ENCODE results near the gene RUSF1.
"Not testable (repeated sequence)": the region's sequence is repeated elsewhere in the genome, so short reads cannot be mapped to it uniquely, and the experiment has no call there.

The RUSF1 gene

DNA sequence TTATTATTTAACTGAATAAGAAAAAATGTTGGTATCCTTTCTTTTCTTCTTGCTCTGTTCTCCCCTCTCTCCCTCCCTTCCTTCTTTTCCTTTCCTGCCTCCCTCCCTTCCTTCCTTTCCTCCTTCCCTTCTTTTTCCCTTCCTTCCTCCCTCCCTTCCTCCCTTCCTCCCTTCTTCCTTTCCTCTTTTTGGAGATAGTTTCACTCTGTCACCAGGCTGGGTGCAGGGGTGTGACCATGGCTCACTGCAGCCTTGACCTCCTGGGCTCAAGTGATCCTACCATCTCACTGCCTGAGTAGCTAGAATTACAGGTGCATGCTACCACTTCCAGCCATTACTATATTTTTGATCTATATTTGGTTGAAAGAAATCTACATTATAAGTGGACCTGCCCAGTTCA is 5.7 kb upstream of the RUSF1 start:
- DNase-seq = no peak

DNA sequence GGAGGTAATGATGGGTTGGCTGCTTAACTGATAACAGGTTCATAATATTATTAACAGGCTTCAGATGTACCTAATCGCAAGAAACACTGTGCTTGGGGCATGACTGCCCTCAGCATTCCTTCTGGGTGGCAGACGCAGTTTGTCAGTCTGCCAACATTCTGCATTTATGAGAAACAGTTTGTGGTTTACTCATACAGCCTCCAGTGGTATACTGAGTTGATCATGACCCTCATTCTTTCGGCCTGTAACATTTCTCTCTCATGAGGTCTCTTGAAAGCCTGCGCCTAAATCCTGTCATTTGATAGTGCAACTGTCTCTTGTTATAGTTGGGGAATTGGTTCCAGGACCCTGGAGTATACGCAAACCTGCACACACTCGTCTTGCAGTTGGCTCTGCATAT is 4.9 kb upstream of the RUSF1 start:
- DNase-seq = no peak

DNA sequence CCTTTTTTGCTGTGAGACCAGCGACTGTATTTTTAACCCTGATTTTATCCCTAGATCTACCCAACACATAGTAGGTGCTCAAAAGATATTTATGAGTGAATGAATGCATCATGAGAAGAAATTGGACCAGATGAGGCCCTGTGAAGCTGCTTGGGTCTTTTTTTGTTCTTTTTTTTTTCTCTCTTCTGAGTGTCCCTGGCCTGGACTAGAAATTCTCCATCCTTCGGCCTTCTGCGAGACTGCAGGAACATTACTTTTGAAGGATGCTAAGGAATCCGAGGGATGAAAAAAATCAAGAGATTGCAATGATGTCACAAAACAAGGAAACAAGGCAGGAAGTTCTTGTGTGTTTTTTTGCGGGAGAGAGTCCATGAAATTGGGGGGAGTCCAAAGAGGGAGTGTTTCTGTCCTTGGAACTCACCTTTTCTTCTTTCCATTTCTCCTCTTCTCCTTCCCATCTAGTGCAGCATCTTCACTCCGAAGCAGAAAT is 560 bp upstream of the RUSF1 start:
- no peak for DNase-seq

DNA sequence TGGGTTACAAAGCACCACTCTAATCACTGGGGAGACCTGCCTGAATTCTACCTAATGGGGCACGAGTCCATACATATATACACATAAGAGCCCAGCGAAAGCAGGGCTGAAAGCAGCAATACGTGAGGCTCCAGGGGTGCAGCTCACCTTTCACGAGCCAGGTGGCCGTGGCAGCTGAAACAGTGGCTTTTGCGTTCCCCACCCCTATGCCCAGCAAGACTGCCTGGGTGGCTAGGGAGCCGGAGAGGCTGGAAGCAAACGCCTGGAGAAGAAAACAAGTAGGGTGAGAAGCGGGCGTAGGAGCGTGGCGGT is 618 bp downstream of the RUSF1 start:
- no peak for DNase-seq

DNA sequence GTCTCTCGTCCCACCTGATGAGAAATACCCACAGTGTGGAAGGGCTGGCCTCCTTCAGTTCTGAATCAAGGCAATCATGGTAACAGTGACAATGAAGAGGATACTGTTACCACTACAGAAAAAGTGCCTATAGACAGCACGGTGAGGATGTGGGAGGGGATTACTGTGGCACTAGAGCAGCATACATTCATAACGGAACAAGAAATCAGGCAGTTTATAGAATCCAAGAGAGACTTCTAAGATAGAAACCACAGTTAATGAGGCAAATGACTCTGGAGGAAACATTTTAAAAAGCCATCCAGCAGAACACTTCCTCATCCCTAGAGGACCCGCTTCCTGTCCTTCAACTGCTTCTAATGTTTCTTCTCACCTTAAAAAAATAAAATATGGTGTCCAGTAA is 2.7 kb downstream of the RUSF1 start:
- no peak for DNase-seq

DNA sequence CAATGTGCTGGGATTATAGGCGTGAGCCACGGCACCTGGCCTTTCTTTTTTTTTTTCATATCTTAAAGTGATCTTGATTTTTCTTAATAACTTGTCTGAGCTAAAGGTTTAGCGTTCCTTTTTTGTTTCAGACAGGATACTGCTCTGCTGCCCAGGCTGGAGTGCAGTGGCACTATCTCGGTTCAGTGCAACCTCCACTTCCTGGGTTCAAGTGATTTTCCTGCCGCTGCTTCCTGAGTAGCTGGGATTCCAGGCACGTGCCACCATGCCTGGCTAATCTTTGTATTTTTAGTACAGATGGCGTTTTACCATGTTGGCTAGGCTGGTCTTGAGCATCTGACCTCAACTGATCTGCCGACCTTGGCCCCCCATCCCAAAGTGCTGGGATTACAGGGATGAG is 4.0 kb downstream of the RUSF1 start:
- DNase-seq = no peak

DNA sequence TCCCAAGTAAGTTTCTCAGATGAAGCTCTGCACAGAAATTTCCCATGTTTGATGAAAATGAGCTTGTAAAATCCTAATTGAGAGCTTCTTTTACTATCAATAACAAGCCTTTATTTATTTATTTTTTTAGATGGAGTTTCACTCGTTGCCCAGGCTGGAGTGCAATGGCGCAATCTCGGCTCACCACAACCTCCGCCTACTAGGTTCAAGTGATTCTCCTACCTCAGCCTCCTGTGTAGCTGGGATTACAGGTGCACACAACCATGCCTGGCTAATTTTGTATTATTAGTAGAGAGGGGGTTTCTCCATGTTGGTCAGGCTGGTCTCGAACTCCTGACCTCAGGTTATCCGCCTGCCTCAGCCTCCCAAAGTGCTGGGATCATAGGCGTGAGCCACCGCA is 4.6 kb downstream of the RUSF1 start:
- DNase-seq = not testable (repeated sequence)

DNA sequence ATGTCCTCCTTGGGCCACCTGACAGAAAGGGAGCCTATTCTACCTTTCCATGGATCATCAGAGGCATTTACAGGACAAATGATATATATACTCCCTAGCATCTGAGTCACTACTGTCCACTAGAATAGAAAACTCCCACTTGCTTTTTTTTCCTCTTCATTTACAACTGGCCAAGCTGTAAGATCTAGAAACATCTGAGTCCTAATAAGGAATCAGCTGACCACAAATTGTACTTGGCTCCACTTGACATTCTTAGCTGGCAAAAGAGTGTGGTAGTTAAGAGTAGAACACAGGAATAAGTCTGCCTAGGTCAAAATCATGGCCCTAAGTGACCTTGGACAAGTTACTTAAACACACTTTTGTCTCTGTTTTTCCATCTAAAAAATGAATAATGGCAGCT is 5.2 kb downstream of the RUSF1 start:
- no peak for DNase-seq

DNA sequence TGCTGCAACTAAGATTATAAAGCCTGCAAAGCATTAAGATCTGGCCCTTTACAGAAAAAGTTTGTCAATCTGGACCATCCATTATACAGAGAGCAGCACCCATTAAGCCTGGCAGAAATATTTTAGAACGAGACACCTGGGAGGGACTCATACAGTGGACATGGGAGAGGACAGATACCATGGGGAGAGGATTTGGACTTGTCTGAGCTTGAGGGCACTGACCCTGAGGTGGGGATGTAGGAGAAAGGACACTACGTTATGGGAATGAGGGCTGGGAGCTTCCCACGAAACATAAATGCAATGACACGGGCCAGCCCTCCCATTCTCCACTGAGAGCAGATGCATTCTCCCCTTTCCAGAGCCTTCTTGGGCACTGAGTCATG is 6.2 kb downstream of the RUSF1 start:
- DNase-seq = no peak

DNA sequence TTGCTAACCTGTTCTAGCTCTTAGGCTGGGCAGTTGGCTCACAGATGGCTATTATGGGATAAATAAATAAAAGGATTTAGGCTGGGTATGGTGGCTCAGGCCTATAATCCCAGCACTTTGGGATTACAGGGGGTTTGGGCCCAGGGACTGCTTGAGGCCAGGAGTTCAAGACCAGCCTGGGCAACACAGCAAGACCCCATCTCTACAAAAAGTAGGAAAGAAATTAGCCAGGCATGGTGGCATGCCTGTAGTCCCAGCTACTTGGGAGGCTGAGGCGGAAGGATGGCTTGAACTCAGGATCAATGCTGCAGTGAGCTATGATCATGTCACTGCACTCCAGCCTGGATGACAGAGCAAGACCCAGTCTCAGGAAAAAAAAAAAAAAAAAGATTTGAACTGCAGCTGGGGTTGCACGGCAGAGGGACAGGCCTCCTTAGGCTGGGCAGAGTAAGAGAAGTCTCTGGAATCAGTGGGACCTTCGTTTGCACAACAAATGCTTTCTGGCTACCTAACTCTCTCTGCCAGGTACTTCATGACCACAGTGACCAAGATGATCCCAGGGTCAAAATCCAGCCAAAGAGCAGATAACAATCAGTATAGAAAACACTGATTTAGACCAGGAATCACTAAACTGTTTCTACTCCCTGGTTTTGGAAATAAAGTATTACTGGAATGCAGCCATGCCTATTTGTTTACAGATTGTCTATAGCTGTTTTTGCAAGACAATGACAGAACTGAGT is 6.8 kb downstream of the RUSF1 start:
- no peak for DNase-seq

DNA sequence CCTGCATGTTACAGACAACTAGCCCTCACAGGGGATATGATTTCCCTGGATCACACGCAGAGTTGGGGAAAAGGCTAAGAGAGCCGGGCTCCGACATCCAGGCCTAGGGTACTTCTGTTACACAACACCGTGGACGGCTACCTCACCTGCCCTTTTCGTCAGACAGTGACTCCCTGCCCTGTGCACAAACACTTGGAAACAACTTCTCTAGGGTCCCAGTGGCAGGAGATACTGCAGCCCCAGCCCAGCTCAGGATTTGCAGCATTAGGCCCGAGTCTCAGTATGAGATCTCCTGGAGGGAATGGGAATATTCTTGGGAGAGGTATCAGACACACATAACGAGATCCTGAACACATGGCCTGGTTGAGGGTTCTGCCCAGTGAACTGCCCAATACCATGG is 8.3 kb downstream of the RUSF1 start:
- DNase-seq = no peak

DNA sequence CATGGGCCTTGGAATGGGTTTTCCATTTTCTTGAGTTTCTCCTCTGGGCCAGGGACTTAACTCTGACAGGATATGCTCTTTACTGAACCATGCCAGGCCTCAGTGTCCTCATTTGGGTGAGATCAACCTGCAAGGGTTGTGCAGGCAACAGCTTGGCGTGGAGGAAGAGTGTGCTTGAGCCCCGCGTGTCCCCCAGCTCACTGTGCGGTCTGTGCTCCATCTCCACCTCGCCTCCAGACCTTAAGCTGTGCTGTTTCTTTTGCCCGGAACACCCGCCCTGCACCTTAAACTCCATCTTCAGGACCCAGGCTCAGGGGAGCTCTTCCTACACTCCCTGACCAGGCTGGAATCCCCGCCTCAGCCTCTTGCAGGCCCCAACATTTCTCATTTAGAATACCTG is 9.7 kb downstream of the RUSF1 start:
- no peak for DNase-seq

DNA sequence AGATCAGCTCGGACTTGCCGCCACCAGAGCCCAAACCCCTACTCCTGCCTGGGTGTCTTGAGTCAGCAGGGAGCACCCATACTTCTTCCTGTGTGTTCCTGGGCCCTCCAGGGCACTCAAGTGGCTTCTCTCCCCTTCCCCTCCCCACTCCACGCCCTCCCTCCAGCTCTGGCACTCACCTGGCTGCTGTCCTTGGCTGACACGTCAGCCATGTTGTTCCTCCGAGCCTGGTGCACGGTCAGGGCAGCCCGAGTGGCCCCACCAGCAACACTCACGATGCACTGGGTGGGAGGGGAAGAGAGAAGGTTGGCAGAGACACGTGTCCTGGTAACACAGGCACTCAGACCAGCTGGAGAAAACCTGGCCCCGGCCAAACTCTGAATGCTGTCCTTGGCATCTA is 11.5 kb downstream of the RUSF1 start:
- DNase-seq = no peak

DNA sequence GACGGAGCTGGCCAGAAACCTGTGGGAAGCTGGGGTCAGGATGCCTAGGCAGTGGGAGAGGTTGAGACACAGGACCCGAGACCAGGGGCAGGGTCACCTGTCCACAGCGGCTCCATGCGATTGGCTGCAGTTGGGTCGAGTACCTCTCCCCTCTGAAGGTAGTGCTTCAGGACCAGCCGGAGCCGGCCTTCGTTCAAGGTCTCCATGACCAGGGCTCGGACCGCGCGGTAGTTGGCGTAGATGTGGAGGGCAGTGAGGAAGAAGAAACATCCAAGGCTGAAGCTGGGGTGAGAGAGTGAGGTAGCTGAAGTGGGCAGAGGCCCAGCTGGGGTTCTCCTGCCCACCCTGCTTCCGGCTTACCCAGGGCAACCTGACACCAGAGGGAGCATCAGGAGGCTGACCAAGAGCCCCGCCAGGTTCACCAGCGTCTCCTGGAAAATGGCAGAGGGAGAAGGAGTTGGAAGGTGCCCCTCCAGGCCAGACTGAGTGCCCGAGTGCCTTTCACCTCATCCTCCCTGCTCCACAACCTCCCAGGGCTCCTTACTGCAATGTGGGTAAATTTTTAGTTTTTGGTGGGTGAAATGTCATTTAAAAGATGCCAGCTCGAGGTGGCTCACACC is 14.6 kb downstream of the RUSF1 start:
- no peak for DNase-seq

DNA sequence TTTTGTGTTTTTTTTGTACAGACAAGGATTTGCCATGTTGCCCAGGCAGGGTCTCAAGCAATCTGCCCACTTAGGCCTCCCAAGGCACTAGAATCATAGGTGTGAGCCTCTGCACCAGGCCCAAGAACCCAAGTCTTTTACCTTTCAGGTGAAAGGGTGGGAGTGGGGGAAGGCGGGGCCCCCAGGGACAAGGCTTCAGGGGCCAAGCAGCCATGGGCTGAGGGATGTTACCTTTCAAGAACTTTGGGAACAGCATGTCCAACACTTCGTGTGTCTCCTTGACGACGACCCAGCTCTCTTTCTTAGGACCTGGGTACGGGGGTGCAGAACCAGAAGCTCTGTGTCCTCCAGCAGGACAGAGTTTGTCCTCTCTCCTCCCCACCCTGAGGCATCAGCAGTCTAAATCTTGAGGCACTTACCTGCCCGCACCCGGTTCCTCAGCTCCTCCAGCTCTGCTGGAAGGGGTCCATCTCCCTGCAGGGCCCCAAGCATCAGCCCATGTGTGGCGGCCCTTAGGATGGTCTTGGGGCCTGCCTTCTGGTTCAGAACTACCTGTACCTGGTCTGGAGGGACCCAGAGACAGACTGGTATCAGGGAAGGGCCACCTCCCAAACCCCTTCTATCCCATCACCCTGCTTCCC is 16.3 kb downstream of the RUSF1 start:
- no peak for DNase-seq

DNA sequence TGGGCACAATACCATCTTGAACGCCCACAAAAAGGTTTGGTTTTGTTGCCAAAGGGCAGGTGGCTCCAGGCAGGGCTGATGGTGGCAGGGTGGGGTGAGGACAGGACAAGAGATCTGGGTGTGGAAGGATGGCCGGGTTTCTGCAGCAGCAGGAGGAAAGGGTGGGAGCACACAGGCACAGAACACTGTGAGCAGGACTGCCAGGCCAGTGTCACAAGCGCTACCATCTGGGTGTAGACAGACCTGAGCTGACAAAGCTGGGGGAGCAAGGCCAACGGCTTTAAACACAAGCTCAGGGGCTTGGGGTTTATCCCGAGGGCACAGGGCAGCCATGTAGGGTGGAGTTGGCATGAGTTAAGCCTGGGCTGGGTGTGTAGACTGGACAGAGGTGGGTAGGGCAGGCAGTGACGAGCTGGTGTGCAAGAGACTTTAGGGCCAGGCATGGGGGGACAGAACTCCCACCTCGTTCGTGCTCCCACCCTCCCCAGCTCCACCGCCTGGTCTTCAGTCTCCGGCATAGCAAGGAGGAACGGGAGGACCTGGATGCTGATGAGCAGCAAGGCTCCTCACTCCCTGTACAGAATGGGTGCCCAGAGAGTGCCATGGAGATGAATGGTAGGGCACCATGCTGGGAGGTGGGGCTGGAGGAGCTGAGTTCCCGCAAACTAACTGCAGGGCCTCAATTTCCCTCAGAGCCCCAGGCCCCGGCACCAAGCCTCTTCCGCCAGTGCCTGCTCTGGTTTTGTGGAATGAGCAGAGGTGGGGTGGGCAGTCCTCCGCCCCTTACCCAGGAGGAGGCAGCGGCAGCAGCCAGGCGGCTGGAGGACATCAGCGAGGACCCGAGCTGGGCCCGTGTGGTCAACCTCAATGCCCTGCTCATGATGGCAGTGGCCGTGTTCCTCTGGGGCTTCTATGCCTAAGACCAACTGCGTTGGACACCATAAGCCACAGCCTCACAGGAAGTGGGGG is 18.3 kb downstream of the RUSF1 start:
- no peak for DNase-seq

DNA sequence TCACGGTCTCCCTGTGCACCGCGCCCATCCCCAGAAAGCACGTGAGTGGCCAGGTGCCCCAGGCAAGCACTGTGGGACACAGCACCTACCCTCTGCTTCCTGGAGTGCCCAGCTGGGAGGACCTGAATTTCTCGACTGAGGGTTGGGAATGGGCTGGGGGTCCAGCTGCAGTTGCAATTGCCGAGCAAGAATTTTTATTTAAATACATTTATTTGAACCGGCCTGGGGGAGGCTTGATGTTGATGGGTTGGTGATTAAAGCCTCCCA is 19.0 kb downstream of the RUSF1 start:
- no peak for DNase-seq

DNA sequence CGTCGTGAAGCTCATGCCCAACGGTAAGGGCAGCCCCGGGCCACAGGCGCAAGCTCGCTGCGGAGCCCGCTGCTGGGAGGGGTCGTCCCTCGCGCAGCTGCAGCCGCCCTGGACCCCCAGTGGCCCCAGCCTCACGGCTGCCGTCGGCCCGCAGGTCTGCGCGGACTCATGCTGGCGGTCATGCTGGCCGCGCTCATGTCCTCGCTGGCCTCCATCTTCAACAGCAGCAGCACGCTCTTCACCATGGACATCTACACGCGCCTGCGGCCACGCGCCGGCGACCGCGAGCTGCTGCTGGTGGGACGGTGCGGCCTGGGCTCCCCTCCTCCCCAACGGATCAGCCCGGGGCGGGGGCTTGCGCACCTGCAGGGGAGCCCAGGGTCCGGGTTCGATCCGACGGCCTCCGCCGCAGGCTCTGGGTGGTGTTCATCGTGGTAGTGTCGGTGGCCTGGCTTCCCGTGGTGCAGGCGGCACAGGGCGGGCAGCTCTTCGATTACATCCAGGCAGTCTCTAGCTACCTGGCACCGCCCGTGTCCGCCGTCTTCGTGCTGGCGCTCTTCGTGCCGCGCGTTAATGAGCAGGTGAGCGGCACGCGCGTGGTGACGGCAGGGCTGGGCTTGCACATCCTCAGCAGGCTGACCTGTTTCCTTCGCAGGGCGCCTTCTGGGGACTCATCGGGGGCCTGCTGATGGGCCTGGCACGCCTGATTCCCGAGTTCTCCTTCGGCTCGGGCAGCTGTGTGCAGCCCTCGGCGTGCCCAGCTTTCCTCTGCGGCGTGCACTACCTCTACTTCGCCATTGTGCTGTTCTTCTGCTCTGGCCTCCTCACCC is 19.5 kb downstream of the RUSF1 start:
- no peak for DNase-seq

DNA sequence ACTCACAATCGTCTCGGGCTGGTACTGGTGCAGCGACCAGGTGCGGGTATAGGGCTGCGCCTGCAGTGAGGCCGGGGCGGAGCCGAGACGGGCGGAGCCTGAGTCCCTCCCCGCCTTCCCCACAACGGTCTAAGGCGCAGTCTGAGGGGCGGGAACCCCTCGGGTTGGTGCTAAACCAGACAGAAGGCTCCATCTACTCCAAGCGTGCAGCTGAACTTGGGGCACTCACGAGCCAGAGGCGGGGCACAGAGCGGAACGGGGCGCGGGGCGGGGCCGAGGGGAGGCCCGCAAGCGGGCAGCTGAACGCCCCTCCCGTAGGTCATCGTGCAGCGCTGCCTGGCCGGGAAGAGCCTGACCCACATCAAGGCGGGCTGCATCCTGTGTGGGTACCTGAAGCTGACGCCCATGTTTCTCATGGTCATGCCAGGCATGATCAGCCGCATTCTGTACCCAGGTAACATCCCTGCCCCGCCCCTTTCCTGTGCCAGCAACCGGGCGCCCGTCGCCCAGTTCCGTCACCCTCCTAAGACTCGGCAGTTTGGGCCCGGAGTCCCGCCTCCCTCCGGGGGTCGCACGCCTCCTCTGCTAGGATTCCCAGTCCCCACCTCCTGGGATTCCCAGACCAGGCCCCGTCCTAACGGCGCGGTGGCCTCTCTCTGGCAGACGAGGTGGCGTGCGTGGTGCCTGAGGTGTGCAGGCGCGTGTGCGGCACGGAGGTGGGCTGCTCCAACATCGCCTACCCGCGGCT is 20.3 kb downstream of the RUSF1 start:
- no peak for DNase-seq

DNA sequence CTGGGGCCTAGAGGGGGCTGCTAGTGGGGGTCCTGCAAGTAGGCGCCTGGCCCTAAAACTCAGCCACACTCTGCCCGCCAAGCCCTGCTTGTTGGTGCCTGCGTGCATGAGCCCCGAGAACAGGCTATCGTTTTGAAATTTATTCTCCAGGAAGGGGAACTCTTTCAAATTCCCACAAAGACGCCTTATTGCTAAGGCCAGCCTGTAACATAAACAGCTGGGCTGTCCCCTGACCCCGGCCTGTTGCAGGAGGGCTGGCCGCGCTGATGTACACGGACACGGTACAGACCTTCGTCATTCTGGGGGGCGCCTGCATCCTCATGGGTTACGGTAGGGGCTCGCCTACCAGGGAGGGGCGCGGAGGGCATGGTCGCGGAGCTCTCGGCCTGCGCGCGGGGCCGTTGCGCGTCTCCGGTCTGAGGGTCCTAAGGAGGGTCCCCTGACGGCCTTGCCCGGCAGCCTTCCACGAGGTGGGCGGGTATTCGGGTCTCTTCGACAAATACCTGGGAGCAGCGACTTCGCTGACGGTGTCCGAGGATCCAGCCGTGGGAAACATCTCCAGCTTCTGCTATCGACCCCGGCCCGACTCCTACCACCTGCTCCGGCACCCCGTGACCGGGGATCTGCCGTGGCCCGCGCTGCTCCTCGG is 21.0 kb downstream of the RUSF1 start:
- DNase-seq = no peak

DNA sequence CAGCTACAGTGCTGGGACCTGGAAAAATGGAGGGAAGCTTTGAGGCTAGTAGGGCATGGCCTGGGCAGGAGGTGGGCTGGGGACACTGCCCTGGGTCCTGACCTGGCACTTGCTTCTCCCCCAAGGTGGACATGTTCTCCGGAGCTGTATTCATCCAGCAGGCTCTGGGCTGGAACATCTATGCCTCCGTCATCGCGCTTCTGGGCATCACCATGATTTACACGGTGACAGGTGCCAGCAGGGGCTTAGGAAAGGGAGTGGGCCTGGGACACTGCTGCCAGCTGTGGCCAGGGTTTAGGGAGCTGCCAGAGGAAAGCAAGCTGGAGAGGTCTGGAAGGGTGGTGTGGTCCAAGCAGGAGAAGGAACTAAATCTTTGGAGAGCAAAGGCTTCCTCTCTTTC is 22.1 kb downstream of the RUSF1 start:
- DNase-seq = no peak

DNA sequence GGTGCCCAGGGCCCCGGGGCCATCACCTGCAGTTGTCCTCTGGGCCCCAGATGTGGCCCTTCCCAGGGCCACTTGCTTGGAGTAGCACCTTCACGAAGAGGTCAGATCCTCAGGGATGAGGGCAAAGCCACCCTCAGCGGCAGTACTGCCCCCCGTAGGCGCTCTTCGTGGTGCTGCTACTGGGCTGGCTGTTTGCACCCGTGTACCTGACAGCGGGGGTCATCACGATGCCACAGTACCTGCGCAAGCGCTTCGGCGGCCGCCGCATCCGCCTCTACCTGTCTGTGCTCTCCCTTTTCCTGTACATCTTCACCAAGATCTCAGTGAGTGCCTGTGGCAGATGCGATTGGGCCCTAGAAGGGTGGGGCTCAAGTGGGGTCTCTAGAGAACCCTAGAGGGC is 22.6 kb downstream of the RUSF1 start:
- no peak for DNase-seq

Data from NCI-H2107 (cell line).